ENCODE measurements around the gene PAK4. TPM values are rescaled to one million over a fixed set of nuclear protein-coding genes. Genes with fewer than 3 reads are reported as not detected.

Gene PAK4
- total and polyA plus RNA-seq, 8 donors: 19.4 to 38.4 (median 29.4) TPM

GRCh38 chr19:39147480-39147879 is 21.9 kb downstream of the PAK4 start:
- DNase-seq (no peak), FAIRE-seq (no peak), ATAC-seq (no peak)
- intact Hi-C loops (cut with DNase I): no loop called here
- no peaks in the 10 kb centered on the region for H3K36me3 ChIP-seq
- H3K4me1 ChIP-seq: peaks cover 15 to 33% (median 25%) of the 10 kb centered on the region in 3 donors
- H3K27ac ChIP-seq: no peak overlapping the region
- 87 to 89% methylated on average over 3 of the region's 3 CpGs for WGBS, 2 donors
- H3K27me3 ChIP-seq: no peaks in the 10 kb centered on the region
- H3K9me3 ChIP-seq: no peaks in the 10 kb centered on the region
- TF ChIP-seq CTCF (IDR thresholded peaks at IDR 0.05): no peak
- H3K4me3 ChIP-seq: no peak overlapping the region

- H3K27ac ChIP-seq: no peak overlapping the region
- no peaks in the 10 kb centered on the region for H3K36me3 ChIP-seq
- H3K27me3 ChIP-seq: no peaks in the 10 kb centered on the region
- H3K9me3 ChIP-seq: no peaks in the 10 kb centered on the region
- intact Hi-C loops (cut with DNase I): no loop called here
- DNase-seq (no peak), ATAC-seq (no peak), FAIRE-seq (no peak)
- peaks cover 19 to 31% (median 27%) of the 10 kb centered on the region in 3 donors for H3K4me1 ChIP-seq
- 97 to 98% methylated on average over 10 of the region's 10 CpGs for WGBS, 2 donors
- no peak overlapping the region for H3K4me3 ChIP-seq
- TF ChIP-seq CTCF (IDR thresholded peaks at IDR 0.05): no peak
These were observed 23.4 kb downstream of the PAK4 start for GRCh38 chr19:39148939-39149529.

- Histone ChIP-seq H3K27ac (no peak overlapping the region), H3K4me3 (no peak overlapping the region)
- no peak for FAIRE-seq
These were observed 24.6 kb downstream of the PAK4 start for GRCh38 chr19:39150235-39150634.

GRCh38 chr19:39150807-39151600 is 25.4 kb downstream of the PAK4 start:
- Histone ChIP-seq H3K4me3 (no peak overlapping the region), H3K4me1 (peaks cover 22 to 29% (median 27%) of the 10 kb centered on the region in 3 donors), H3K27ac (no peak overlapping the region), H3K27me3 (no peaks in the 10 kb centered on the region), H3K36me3 (no peaks in the 10 kb centered on the region), H3K9me3 (no peaks in the 10 kb centered on the region)
- FAIRE-seq (no peak), ATAC-seq (no peak), DNase-seq (peak in 2 of 6 donors; percentile 20 to 42)
- WGBS, 2 donors: 65 to 81% methylated on average over 26 of the region's 26 CpGs
- no peak for TF ChIP-seq CTCF (IDR thresholded peaks at IDR 0.05)
- intact Hi-C loops (cut with DNase I): no loop called here

More at GRCh38 chr19:39150235-39150634, 24.6 kb downstream of the PAK4 start:
- H3K36me3 ChIP-seq: no peaks in the 10 kb centered on the region
- ATAC-seq (no peak), DNase-seq (peak in 1 of 6 donors; percentile 22)
- peaks cover 20 to 29% (median 27%) of the 10 kb centered on the region in 3 donors for H3K4me1 ChIP-seq
- no peaks in the 10 kb centered on the region for H3K9me3 ChIP-seq
- intact Hi-C loops (cut with DNase I): no loop called here
- no peaks in the 10 kb centered on the region for H3K27me3 ChIP-seq
- TF ChIP-seq CTCF (IDR thresholded peaks at IDR 0.05): no peak
- 87 to 92% methylated on average over 8 of the region's 8 CpGs for WGBS, 2 donors

- no peak for ATAC-seq
- FAIRE-seq: no peak
- Histone ChIP-seq H3K27me3 (no peaks in the 10 kb centered on the region), H3K9me3 (no peaks in the 10 kb centered on the region), H3K36me3 (no peaks in the 10 kb centered on the region), H3K27ac (no peak overlapping the region), H3K4me3 (no peak overlapping the region), H3K4me1 (peaks cover 32 to 35% (median 33%) of the 10 kb centered on the region in 3 donors)
- DNase-seq: no peak
- TF ChIP-seq CTCF (IDR thresholded peaks at IDR 0.05): no peak
- intact Hi-C loops (cut with DNase I): no loop called here
- 94 to 95% methylated on average over 10 of the region's 10 CpGs for WGBS, 2 donors
These were observed 26.5 kb downstream of the PAK4 start for GRCh38 chr19:39152066-39152465.
